GM12864 (cell line): ENCODE results near the gene VPS18.
A peak's percentile ranks its signal among the peaks of the same experiment; 100 is the strongest.
"Not testable (repeated sequence)": the region's sequence is repeated elsewhere in the genome, so short reads cannot be mapped to it uniquely, and the experiment has no call there.

Experiments used
- DNase-seq: peaks from one replicate; pipeline ENCODE4 v3.0.0-alpha.2; 2011; ENCODE audit warnings: low read depth
- H3K4me3 ChIP-seq: 2 replicates; pipeline ENCODE4 v1.5.1; 2011; ENCODE audit warnings: mild to moderate bottlenecking, low read depth, low read length, control low read depth
- CTCF ChIP-seq: IDR thresholded peaks from 2 replicates; pipeline ENCODE4 v1.5.1; 2011; ENCODE audit warnings: low read depth, mild to moderate bottlenecking, moderate library complexity, low read length, control low read depth, inconsistent platforms; ENCODE audit errors: missing control alignments

The VPS18 gene

GRCh38 chr15:40857601-40858341 is 36.5 kb upstream of the VPS18 start:
- TF ChIP-seq CTCF = peak; percentile 98
- DNase-seq = no peak
- no peak overlapping the region for H3K4me3 ChIP-seq

- H3K4me3 ChIP-seq = no peak overlapping the region
- no peak for TF ChIP-seq CTCF
- no peak for DNase-seq
Observed at GRCh38 chr15:40858706-40859105, 35.5 kb upstream of the VPS18 start.

- H3K4me3 ChIP-seq = no peak overlapping the region
- DNase-seq = peak; percentile 65
- peak; percentile 97 for TF ChIP-seq CTCF
Observed at GRCh38 chr15:40859206-40859851, 34.9 kb upstream of the VPS18 start.

- not testable (repeated sequence) for H3K4me3 ChIP-seq, DNase-seq
Observed at GRCh38 chr15:40861147-40861546, 33.1 kb upstream of the VPS18 start.

- H3K4me3 ChIP-seq = no peak overlapping the region
- TF ChIP-seq CTCF = no peak
- DNase-seq = no peak
Observed at GRCh38 chr15:40863660-40864270, 30.5 kb upstream of the VPS18 start.

GRCh38 chr15:40867199-40867598 is 27.1 kb upstream of the VPS18 start:
- no peak overlapping the region for H3K4me3 ChIP-seq
- DNase-seq = no peak
- TF ChIP-seq CTCF = no peak

- TF ChIP-seq CTCF = no peak
- H3K4me3 ChIP-seq = no peak overlapping the region
- DNase-seq = no peak
Observed at GRCh38 chr15:40869686-40870085, 24.6 kb upstream of the VPS18 start.
